K562 (cell line): ENCODE measurements around the gene MAP3K7. TPM values are rescaled to one million over a fixed set of nuclear protein-coding genes. Genes with fewer than 3 reads are reported as not detected.
A peak's percentile ranks its signal among the peaks of the same experiment; 100 is the strongest.

Experiments
- ATAC-seq: fragments of 200-7000 bp; cut with Tn5 transposase; 3 replicates; pipeline ENCODE4 v1.9.1; 2020; ENCODE audit warnings: moderate library complexity
- BruUV-seq: library from RNA; stranded (reverse); fragments of 400-500 nt; replicated peaks from 2 replicates; lab custom pipeline; 2021; lab: Mats Ljungman, UMichigan
- CTCF ChIA-PET: fragments of 300-600 bp; formaldehyde crosslinking; extraction: SDS; loops from one replicate; lab custom pipeline; 2021; ENCODE audit warnings: low intra/inter-chr PET ratio; lab: Yijun Ruan, JAX
- POLR2A ChIA-PET: fragments of 300-600, 350-650 bp; sonication (Branson Sonifier 250); formaldehyde crosslinking; extraction: SDS; loops from one replicate; lab custom pipeline; 2021; ENCODE audit warnings: antibody characterized with exemption, inconsistent platforms; lab: Yijun Ruan, JAX
- DNase-seq, 4 experiments: peaks; one replicate each; pipeline versions ENCODE4 v3.0.0 to v3.0.0-alpha.2; 2011 to 2018; ENCODE audit warnings: low spot score in 3 of 4, mixed read lengths in 3 of 4; ENCODE audit errors: extremely low read depth in 1 of 4
- FAIRE-seq: peaks from 2 replicates; lab custom pipeline; 2011; peaks lifted over from hg19 to GRCh38; lab: Jason Lieb, UNC
- H2AFZ ChIP-seq: 2 replicates; pipeline ENCODE4 v1.6.0; 2011; ENCODE audit warnings: low read depth, low read length, control low read depth, inconsistent platforms
- H3K27ac ChIP-seq: fragments of 200-600 bp; 3 replicates; pipeline ENCODE4 v1.8.0; 2011; ENCODE audit warnings: low read depth, mild to moderate bottlenecking, control low read depth, inconsistent platforms, low read length, moderate library complexity, mixed read lengths; ENCODE audit errors: extremely low read depth
- H3K27me3 ChIP-seq, 2 experiments: fragments of 300-600 bp in 1 of 2; 2 replicates in 1 of 2; 3 replicates in 1 of 2; pipeline versions ENCODE4 v1.6.0 to v1.8.0; 2011; ENCODE audit warnings: inconsistent platforms in 2 of 2, low read length in 2 of 2, mild to moderate bottlenecking in 1 of 2, mixed read lengths in 1 of 2, moderate library complexity in 1 of 2; ENCODE audit not compliant: control insufficient read depth in 2 of 2, insufficient read depth in 2 of 2
- H3K36me3 ChIP-seq: fragments of 300-600 bp; 3 replicates; pipeline ENCODE4 v1.8.0; 2011; ENCODE audit warnings: mild to moderate bottlenecking, low read length, inconsistent platforms; ENCODE audit not compliant: control insufficient read depth, insufficient read depth
- H3K4me1 ChIP-seq, 2 experiments: fragments of 200-600 bp in 1 of 2; replicated peaks in 1 of 2; 2 replicates in 1 of 2; 3 replicates in 1 of 2; pipeline versions ENCODE4 v1.5.1 to v1.8.0; 2011; ENCODE audit warnings: inconsistent platforms in 2 of 2, low read length in 2 of 2, mild to moderate bottlenecking in 1 of 2, mixed read lengths in 1 of 2, moderate library complexity in 1 of 2; ENCODE audit not compliant: control insufficient read depth in 2 of 2, insufficient read depth in 2 of 2
- H3K4me2 ChIP-seq: 2 replicates; pipeline ENCODE4 v1.6.1; 2011; ENCODE audit warnings: low read length, control low read depth, inconsistent platforms, mixed read lengths; ENCODE audit not compliant: insufficient read depth
- H3K4me3 ChIP-seq: fragments of 200-600 bp; sonication (generic), shearing (Covaris generic); 2 replicates; pipeline ENCODE4 v1.5.1; 2016; ENCODE audit warnings: control low read depth, inconsistent platforms
- H3K79me2 ChIP-seq: fragments of 200-600 bp; 3 replicates; pipeline ENCODE4 v1.8.0; 2011; ENCODE audit warnings: low read length, inconsistent platforms; ENCODE audit not compliant: control insufficient read depth, insufficient read depth
- H3K9ac ChIP-seq, 2 experiments: 2 replicates each; pipeline versions ENCODE4 v1.6.0 to v1.6.1; 2011; ENCODE audit warnings: low read depth in 2 of 2, low read length in 2 of 2, control low read depth in 1 of 2, inconsistent platforms in 1 of 2, mild to moderate bottlenecking in 1 of 2, mixed read lengths in 1 of 2; ENCODE audit not compliant: insufficient read depth in 1 of 2
- H3K9me1 ChIP-seq: one replicate; pipeline ENCODE4 v1.6.0; 2011; ENCODE audit warnings: inconsistent platforms, mild to moderate bottlenecking, low read length, moderate library complexity; ENCODE audit not compliant: control insufficient read depth, insufficient read depth
- H3K9me3 ChIP-seq: replicated peaks from 2 replicates; pipeline ENCODE4 v1.5.1; 2011; ENCODE audit warnings: low read depth, low read length, inconsistent platforms; ENCODE audit not compliant: control insufficient read depth, insufficient read depth
- H4K20me1 ChIP-seq: replicated peaks from 2 replicates; pipeline ENCODE4 v1.6.1; 2011; ENCODE audit warnings: low read length, inconsistent platforms, mixed read lengths; ENCODE audit not compliant: control insufficient read depth, insufficient read depth
- ERF ChIP-seq: fragments of 450-650 bp; formaldehyde crosslinking; IDR thresholded peaks from 2 replicates; pipeline ENCODE4 v1.4.0; 2020; ENCODE audit warnings: mild to moderate bottlenecking, mixed read lengths
- KDM4B ChIP-seq, 2 experiments: fragments of 450-650 bp in 1 of 2; sonication (generic) in 1 of 2; IDR thresholded peaks; 2 replicates each; pipeline ENCODE4 v1.6.1; 2016 to 2017; ENCODE audit warnings: borderline replicate concordance in 2 of 2, antibody characterized with exemption in 1 of 2, low read depth in 1 of 2, mild to moderate bottlenecking in 1 of 2
- KHSRP ChIP-seq: fragments of 450-650 bp; IDR thresholded peaks from 2 replicates; pipeline ENCODE4 v1.6.1; 2017
- NR4A1 ChIP-seq, 2 experiments: fragments of 250-450 bp in 1 of 2; fragments of 450-650 bp in 1 of 2; sonication (Bioruptor Pico) in 1 of 2; IDR thresholded peaks; 2 replicates each; pipeline versions ENCODE4 v1.4.0 to v1.6.1; 2016 to 2020; ENCODE audit warnings: mild to moderate bottlenecking in 2 of 2, missing compliant biosample characterization in 1 of 2, missing genetic modification characterization in 1 of 2, moderate library complexity in 1 of 2
- ZNF766 ChIP-seq: fragments of 200-800 bp; sonication (Bioruptor generic); conservative IDR thresholded peaks from 2 replicates; pipeline ENCODE4 v1.6.1; 2016; ENCODE audit warnings: missing genetic modification characterization, missing compliant biosample characterization
- WGBS: fragments of 100-300 bp; shearing (Covaris generic); methylation state at CpG from one replicate; pipeline ENCODE4 v1.1.6; 2016; ENCODE audit warnings: low coverage, mixed read lengths; ENCODE audit not compliant: insufficient coverage; ENCODE audit errors: missing lambda C conversion rate; 5-methylcytosine and 5-hydroxymethylcytosine counted together
- in situ Hi-C: fragments of 300-500 bp; cut with MboI; formaldehyde crosslinking; loops from 4 replicates; pipeline ENCODE4 v1.15.0; 2018; ENCODE audit warnings: inconsistent platforms, mixed read lengths
- intact Hi-C: fragments of 100-400 bp; cut with micrococcal nuclease; formaldehyde crosslinking; loops from 2 replicates; pipeline ENCODE4 v1.14.2; 2022
- polyA plus RNA-seq, 8 experiments: library from polyadenylated mRNA; depleted of rRNA in 4 of 8; stranded (reverse) in 5 of 8; unstranded in 3 of 8; fragments of >200 nt; fragmentation: Nextera tagmentation in 2 of 8; fragmentation: Illumina TruSeq in 1 of 8; extraction: Ambion mirVana in 2 of 8; extraction: Trizol in 1 of 8; gene quantifications; 2 replicates each; pipeline versions ENCODE4 v1.2.1 to v1.2.3, GENCODE V29; 2011 to 2014; ENCODE audit warnings: inconsistent platforms in 1 of 8, missing spikeins in 1 of 8
- total RNA-seq, 7 experiments: library from RNA; depleted of rRNA in 6 of 7; stranded (reverse); fragments of >200 nt in 6 of 7; fragmentation: Illumina TruSeq in 2 of 7; extraction: Trizol in 2 of 7; gene quantifications; 2 replicates each; pipeline versions ENCODE4 v1.2.1 to v1.2.3, GENCODE V29; 2011 to 2021; ENCODE audit warnings: low replicate concordance in 1 of 7
- TF ChIP-seq, protein P1 (sequence below): fragments of 250-450 bp; sonication (Bioruptor Pico); IDR thresholded peaks from 2 replicates; pipeline ENCODE4 v1.4.0; 2020; ENCODE audit warnings: mild to moderate bottlenecking, moderate library complexity
- TF ChIP-seq, protein P2 (sequence below): fragments of 200-800 bp; sonication (Bioruptor generic); IDR thresholded peaks from 2 replicates; pipeline ENCODE4 v1.6.1; 2017; ENCODE audit warnings: missing genetic modification characterization, missing compliant biosample characterization

Gene MAP3K7
- total and polyA plus RNA-seq, 9 of the 15 experiments (the other 6 are each of a cell fraction or from before 2014, with no cell fraction given): 13.4 to 60.9 (median 34.8) TPM

DNA sequence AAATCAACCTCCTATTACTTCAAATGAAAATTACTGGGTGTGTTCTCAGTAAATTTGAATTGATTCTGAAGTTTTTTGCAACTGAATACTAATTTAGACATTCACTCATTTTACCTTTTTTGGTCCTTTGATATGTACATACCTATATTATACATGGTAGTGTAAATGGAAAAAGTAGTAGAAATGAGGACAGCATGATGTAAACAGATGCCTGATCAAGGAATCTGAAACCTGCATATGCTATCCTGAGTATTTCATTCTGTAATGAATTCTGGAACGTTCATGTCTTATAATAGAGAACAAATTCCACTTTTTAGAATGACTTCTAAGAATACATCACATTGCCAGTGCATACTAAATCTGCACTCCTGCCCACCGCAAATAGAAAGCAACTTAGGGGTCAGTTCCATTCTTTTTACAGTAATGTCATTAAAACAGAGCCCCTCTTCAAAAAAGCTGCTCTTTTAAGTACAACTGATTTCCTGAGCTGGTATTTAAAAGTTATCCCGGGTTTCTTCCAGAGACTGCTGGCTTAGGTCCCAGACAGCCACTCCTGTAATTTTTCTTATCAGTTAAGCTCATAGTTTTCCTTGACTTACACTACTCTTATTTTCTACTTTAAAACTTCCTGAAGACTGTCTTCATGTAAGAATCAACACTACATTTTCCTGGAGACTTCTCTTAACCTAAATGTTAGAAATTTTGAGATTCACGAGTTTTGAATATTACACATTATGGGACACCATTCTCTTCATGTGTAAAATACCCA, 48.4 kb downstream of the MAP3K7 start:
- BruUV-seq: no TSS peak
- no peak overlapping the region for H3K9ac ChIP-seq
- DNase-seq: peak in 2 of 4 experiments; percentile 8 to 23
- in situ Hi-C loops: no loop called here
- no peaks in the 10 kb centered on the region for H3K79me2 ChIP-seq
- ChIA-PET CTCF (no interaction called here), POLR2A (interaction anchor here (1.0 kb wide), 1 partner anchor 25 kb away, joined by 3 read pairs; no protein-coding TSS in a partner anchor)
- no peak overlapping the region for H3K4me2 ChIP-seq
- no peaks in the 10 kb centered on the region for H3K9me3 ChIP-seq
- H2AFZ ChIP-seq: no peak overlapping the region
- no peaks in the 10 kb centered on the region for H4K20me1 ChIP-seq
- no peak overlapping the region for H3K27ac ChIP-seq
- 24% methylated on average over 4 of the region's 4 CpGs for WGBS
- intact Hi-C loops: no loop called here
- H3K4me1 ChIP-seq: peaks cover 0 to 6% of the 10 kb centered on the region in 2 experiments; a peak in 2 of 5 replicates
- TF ChIP-seq, protein P1, sequence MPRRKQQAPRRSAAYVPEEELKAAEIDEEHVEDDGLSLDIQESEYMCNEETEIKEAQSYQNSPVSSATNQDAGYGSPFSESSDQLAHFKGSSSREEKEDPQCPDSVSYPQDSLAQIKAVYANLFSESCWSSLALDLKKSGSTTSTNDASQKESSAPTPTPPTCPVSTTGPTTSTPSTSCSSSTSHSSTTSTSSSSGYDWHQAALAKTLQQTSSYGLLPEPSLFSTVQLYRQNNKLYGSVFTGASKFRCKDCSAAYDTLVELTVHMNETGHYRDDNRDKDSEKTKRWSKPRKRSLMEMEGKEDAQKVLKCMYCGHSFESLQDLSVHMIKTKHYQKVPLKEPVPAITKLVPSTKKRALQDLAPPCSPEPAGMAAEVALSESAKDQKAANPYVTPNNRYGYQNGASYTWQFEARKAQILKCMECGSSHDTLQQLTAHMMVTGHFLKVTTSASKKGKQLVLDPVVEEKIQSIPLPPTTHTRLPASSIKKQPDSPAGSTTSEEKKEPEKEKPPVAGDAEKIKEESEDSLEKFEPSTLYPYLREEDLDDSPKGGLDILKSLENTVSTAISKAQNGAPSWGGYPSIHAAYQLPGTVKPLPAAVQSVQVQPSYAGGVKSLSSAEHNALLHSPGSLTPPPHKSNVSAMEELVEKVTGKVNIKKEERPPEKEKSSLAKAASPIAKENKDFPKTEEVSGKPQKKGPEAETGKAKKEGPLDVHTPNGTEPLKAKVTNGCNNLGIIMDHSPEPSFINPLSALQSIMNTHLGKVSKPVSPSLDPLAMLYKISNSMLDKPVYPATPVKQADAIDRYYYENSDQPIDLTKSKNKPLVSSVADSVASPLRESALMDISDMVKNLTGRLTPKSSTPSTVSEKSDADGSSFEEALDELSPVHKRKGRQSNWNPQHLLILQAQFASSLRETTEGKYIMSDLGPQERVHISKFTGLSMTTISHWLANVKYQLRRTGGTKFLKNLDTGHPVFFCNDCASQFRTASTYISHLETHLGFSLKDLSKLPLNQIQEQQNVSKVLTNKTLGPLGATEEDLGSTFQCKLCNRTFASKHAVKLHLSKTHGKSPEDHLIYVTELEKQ (CRISPR knock-in tag): no peak
- TF ChIP-seq NR4A1 (CRISPR knock-in tag; IDR thresholded peaks at IDR 0.05) (no peak), NR4A1 (tag; IDR thresholded peaks at IDR 0.05) (no peak), ZNF766 (CRISPR knock-in tag) (0 out of 2 replicates have a peak, but pooled peaks have one; percentile 23), KDM4B (IDR thresholded peaks at IDR 0.05; ENCODE audit: borderline replicate concordance in 2 of 2, low read depth in 1 of 2) (no peak), ERF (CRISPR knock-in tag) (no peak), KHSRP (no peak)
- TF ChIP-seq, protein P2, sequence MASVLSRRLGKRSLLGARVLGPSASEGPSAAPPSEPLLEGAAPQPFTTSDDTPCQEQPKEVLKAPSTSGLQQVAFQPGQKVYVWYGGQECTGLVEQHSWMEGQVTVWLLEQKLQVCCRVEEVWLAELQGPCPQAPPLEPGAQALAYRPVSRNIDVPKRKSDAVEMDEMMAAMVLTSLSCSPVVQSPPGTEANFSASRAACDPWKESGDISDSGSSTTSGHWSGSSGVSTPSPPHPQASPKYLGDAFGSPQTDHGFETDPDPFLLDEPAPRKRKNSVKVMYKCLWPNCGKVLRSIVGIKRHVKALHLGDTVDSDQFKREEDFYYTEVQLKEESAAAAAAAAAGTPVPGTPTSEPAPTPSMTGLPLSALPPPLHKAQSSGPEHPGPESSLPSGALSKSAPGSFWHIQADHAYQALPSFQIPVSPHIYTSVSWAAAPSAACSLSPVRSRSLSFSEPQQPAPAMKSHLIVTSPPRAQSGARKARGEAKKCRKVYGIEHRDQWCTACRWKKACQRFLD (CRISPR knock-in tag): 0 out of 2 replicates have a peak, but pooled peaks have one; percentile 33
- peaks cover 23% of the 10 kb centered on the region; the same call in 2 of the 3 replicates for H3K36me3 ChIP-seq
- no peak overlapping the region for H3K4me3 ChIP-seq
- FAIRE-seq: peak; percentile 59
- H3K27me3 ChIP-seq: no peaks in the 10 kb centered on the region
- H3K9me1 ChIP-seq: no peaks in the 10 kb centered on the region
- ATAC-seq: peak; percentile 67
